Liver (tissue), 9 donors: ENCODE results near the gene ARHGAP40. TPM values are rescaled to one million over a fixed set of nuclear protein-coding genes. Genes with fewer than 3 reads are reported as not detected.

Experiments used
- DNase-seq: peaks from one replicate; pipeline ENCODE4 v3.0.0-alpha.2; 2017; ENCODE audit warnings: low spot score
- H3K27ac ChIP-seq, 2 donors: one replicate each; pipeline ENCODE4 v1.7.0; 2013; ENCODE audit warnings: inconsistent platforms in 2 of 2, low read length in 2 of 2, control low read depth in 1 of 2, low read depth in 1 of 2, mild to moderate bottlenecking in 1 of 2
- H3K27me3 ChIP-seq, 4 donors: one replicate each; pipeline versions ENCODE4 v1.6.1 to v1.7.0; 2013; ENCODE audit warnings: low read length in 3 of 4, inconsistent platforms in 1 of 4, mild to moderate bottlenecking in 1 of 4, moderate library complexity in 1 of 4; ENCODE audit not compliant: control insufficient read depth in 4 of 4, insufficient read depth in 4 of 4
- H3K36me3 ChIP-seq, 4 donors: one replicate each; pipeline versions ENCODE4 v1.6.1 to v1.7.0; 2013; ENCODE audit warnings: low read length in 3 of 4, mild to moderate bottlenecking in 3 of 4, low read depth in 1 of 4, moderate library complexity in 1 of 4; ENCODE audit not compliant: control insufficient read depth in 4 of 4, insufficient read depth in 3 of 4
- H3K4me1 ChIP-seq, 4 donors: one replicate each; pipeline versions ENCODE4 v1.6.1 to v1.7.0; 2013; ENCODE audit warnings: low read length in 3 of 4, mild to moderate bottlenecking in 3 of 4, moderate library complexity in 1 of 4; ENCODE audit not compliant: control insufficient read depth in 4 of 4, insufficient read depth in 4 of 4
- H3K4me3 ChIP-seq, 3 donors: one replicate each; pipeline versions ENCODE4 v1.6.1 to v1.7.0; 2013; ENCODE audit warnings: low read length in 3 of 3, control low read depth in 1 of 3, low read depth in 1 of 3, mild to moderate bottlenecking in 1 of 3
- H3K9ac ChIP-seq, 2 donors: one replicate each; pipeline ENCODE4 v1.7.0; 2013; ENCODE audit warnings: low read length in 2 of 2, mild to moderate bottlenecking in 2 of 2, moderate library complexity in 2 of 2, control low read depth in 1 of 2, low read depth in 1 of 2
- H3K9me3 ChIP-seq, 4 donors: one replicate each; pipeline versions ENCODE4 v1.6.1 to v1.7.0; 2013; ENCODE audit warnings: low read length in 3 of 4; ENCODE audit not compliant: control insufficient read depth in 4 of 4
- CTCF ChIP-seq: fragments of 150-350 bp; IDR thresholded peaks from 2 replicates; pipeline ENCODE4 v1.5.1; 2017; ENCODE audit warnings: improper control_type of control experiment, low read depth, low read length; ENCODE audit not compliant: missing input control
- EGR1 ChIP-seq, 2 donors: IDR thresholded peaks; 2 replicates each; pipeline ENCODE4 v1.6.1; 2016 to 2018; ENCODE audit warnings: antibody characterized with exemption in 2 of 2, low read depth in 2 of 2
- FOXA1 ChIP-seq: IDR thresholded peaks from 2 replicates; pipeline ENCODE4 v1.6.1; 2016; ENCODE audit warnings: antibody characterized with exemption
- FOXA2 ChIP-seq: IDR thresholded peaks from 2 replicates; pipeline ENCODE4 v1.6.1; 2016; ENCODE audit warnings: antibody characterized with exemption
- GABPA ChIP-seq, 2 donors: IDR thresholded peaks in 1 of 2; conservative IDR thresholded peaks in 1 of 2; 2 replicates each; pipeline ENCODE4 v1.6.1; 2016; ENCODE audit warnings: antibody characterized with exemption in 2 of 2, mild to moderate bottlenecking in 1 of 2, moderate library complexity in 1 of 2
- HNF4A ChIP-seq, 2 donors: conservative IDR thresholded peaks; 2 replicates each; pipeline ENCODE4 v1.6.1; 2016; ENCODE audit warnings: antibody characterized with exemption in 2 of 2, mild to moderate bottlenecking in 2 of 2
- HNF4G ChIP-seq: IDR thresholded peaks from 2 replicates; pipeline ENCODE4 v1.6.1; 2016; ENCODE audit warnings: antibody characterized with exemption
- JUND ChIP-seq, 2 donors: IDR thresholded peaks; 2 replicates each; pipeline ENCODE4 v1.6.1; 2016; ENCODE audit warnings: antibody characterized with exemption in 2 of 2
- MAX ChIP-seq: IDR thresholded peaks from 2 replicates; pipeline ENCODE4 v1.6.1; 2016; ENCODE audit warnings: antibody characterized with exemption
- NR2F2 ChIP-seq: IDR thresholded peaks from 2 replicates; pipeline ENCODE4 v1.6.1; 2016; ENCODE audit warnings: antibody characterized with exemption
- RAD21 ChIP-seq, 2 donors: IDR thresholded peaks; 2 replicates each; pipeline ENCODE4 v1.6.1; 2016; ENCODE audit warnings: antibody characterized with exemption in 2 of 2, mild to moderate bottlenecking in 2 of 2
- RXRA ChIP-seq, 2 donors: IDR thresholded peaks; 2 replicates each; pipeline ENCODE4 v1.6.1; 2017 to 2018; ENCODE audit warnings: antibody characterized with exemption in 2 of 2, mild to moderate bottlenecking in 1 of 2
- SP1 ChIP-seq: IDR thresholded peaks from 2 replicates; pipeline ENCODE4 v1.6.1; 2018; ENCODE audit warnings: antibody characterized with exemption, mild to moderate bottlenecking
- TAF1 ChIP-seq: conservative IDR thresholded peaks from 2 replicates; pipeline ENCODE4 v1.6.1; 2016; ENCODE audit warnings: antibody characterized with exemption, mild to moderate bottlenecking
- YY1 ChIP-seq: IDR thresholded peaks from 2 replicates; pipeline ENCODE4 v1.6.1; 2016; ENCODE audit warnings: antibody characterized with exemption, mild to moderate bottlenecking
- ZBTB33 ChIP-seq: IDR thresholded peaks from 2 replicates; pipeline ENCODE4 v1.6.1; 2016; ENCODE audit warnings: antibody characterized with exemption
- WGBS: extraction: QIAGEN DNeasy Blood & Tissue Kit; methylation state at CpG from one replicate; pipeline ENCODE4 v1.1.7; 2013; 5-methylcytosine and 5-hydroxymethylcytosine counted together
- polyA plus RNA-seq, 2 donors: library from polyadenylated mRNA; stranded (reverse) in 1 of 2; unstranded in 1 of 2; fragments of 200-250 nt in 1 of 2; fragments of >200 nt in 1 of 2; fragmentation: Nextera tagmentation in 1 of 2; extraction: Ambion mirVana in 1 of 2; gene quantifications; one replicate each; pipeline versions ENCODE4 v1.2.1 to v1.2.3, GENCODE V29; 2013 to 2015
- total RNA-seq, 2 donors: library from RNA; depleted of rRNA; stranded (reverse); fragments of >200 nt; gene quantifications; one replicate each; pipeline ENCODE4 v1.2.3, GENCODE V29; 2014
- TF ChIP-seq, protein P1 (sequence below): IDR thresholded peaks from 2 replicates; pipeline ENCODE4 v1.6.1; 2016; ENCODE audit warnings: antibody characterized with exemption
- TF ChIP-seq, protein P2 (sequence below): IDR thresholded peaks from 2 replicates; pipeline ENCODE4 v1.6.1; 2016; ENCODE audit warnings: antibody characterized with exemption, mild to moderate bottlenecking
- donor health status: healthy.
- donor health status: healthy.
- donor health status: healthy.
- donor health status: healthy.
- donor health status: healthy.

Gene ARHGAP40
- total and polyA plus RNA-seq, 4 donors: 0.08 TPM; not detected in 3

DNA sequence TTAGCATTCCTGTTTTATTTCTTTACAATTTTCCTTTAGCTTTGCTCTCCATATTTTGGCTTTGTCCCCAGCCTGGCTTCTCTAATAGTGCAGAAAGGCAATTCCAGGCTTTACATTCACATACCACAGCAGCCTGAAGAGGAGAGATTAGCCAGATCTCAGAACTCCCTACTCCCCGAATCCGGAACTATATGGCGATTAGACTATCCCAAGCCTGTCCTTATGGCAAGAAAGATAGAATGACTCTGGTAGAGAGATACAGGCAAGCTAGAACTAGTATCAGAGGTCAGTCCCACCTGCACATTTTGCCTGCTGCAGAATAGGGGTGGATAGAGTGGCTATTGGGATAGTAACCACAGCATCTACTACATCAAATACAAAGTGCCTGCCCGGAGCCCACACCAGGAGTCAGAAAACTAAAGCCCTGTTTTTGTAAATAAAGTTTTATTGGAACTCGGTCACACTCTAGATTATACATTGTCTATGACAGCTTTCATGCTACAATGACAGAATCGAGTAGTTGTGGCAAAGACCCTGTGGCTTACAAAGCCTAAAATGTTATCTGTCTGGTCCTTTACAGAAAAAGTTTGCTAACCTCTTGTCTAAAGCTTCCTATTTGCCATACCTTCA lies 37.7 kb upstream of the ARHGAP40 start:
- TF ChIP-seq FOXA2: no peak
- no peak for TF ChIP-seq ZBTB33
- TF ChIP-seq RAD21 (IDR thresholded peaks at IDR 0.05): no peak
- TF ChIP-seq YY1: no peak
- TF ChIP-seq EGR1 (IDR thresholded peaks at IDR 0.05; ENCODE audit: low read depth in 2 of 2): no peak
- TF ChIP-seq MAX: no peak
- no peak for TF ChIP-seq FOXA1
- TF ChIP-seq SP1: no peak
- no peak for TF ChIP-seq JUND (IDR thresholded peaks at IDR 0.05)
- TF ChIP-seq NR2F2: no peak
- TF ChIP-seq GABPA (IDR thresholded peaks at IDR 0.05 in 1 of 2, conservative IDR thresholded peaks at IDR 0.05 in 1 of 2): no peak
- TF ChIP-seq HNF4G: no peak
- TF ChIP-seq, protein P1, sequence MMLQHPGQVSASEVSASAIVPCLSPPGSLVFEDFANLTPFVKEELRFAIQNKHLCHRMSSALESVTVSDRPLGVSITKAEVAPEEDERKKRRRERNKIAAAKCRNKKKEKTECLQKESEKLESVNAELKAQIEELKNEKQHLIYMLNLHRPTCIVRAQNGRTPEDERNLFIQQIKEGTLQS: no peak
- no peak for TF ChIP-seq TAF1
- TF ChIP-seq HNF4A (conservative IDR thresholded peaks at IDR 0.05): no peak
- TF ChIP-seq, protein P2, sequence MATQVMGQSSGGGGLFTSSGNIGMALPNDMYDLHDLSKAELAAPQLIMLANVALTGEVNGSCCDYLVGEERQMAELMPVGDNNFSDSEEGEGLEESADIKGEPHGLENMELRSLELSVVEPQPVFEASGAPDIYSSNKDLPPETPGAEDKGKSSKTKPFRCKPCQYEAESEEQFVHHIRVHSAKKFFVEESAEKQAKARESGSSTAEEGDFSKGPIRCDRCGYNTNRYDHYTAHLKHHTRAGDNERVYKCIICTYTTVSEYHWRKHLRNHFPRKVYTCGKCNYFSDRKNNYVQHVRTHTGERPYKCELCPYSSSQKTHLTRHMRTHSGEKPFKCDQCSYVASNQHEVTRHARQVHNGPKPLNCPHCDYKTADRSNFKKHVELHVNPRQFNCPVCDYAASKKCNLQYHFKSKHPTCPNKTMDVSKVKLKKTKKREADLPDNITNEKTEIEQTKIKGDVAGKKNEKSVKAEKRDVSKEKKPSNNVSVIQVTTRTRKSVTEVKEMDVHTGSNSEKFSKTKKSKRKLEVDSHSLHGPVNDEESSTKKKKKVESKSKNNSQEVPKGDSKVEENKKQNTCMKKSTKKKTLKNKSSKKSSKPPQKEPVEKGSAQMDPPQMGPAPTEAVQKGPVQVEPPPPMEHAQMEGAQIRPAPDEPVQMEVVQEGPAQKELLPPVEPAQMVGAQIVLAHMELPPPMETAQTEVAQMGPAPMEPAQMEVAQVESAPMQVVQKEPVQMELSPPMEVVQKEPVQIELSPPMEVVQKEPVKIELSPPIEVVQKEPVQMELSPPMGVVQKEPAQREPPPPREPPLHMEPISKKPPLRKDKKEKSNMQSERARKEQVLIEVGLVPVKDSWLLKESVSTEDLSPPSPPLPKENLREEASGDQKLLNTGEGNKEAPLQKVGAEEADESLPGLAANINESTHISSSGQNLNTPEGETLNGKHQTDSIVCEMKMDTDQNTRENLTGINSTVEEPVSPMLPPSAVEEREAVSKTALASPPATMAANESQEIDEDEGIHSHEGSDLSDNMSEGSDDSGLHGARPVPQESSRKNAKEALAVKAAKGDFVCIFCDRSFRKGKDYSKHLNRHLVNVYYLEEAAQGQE: no peak
- TF ChIP-seq RXRA (IDR thresholded peaks at IDR 0.05): no peak
- no peak for TF ChIP-seq CTCF

More for the DNA sequence above, 37.7 kb upstream of the ARHGAP40 start:
- Histone ChIP-seq H3K9me3 (no peaks in the 10 kb centered on the region), H3K36me3 (peaks cover 6 to 47% (median 22%) of the 10 kb centered on the region in 4 donors), H3K27me3 (no peaks in the 10 kb centered on the region), H3K4me1 (no peaks in the 10 kb centered on the region), H3K27ac (no peak overlapping the region), H3K4me3 (no peak overlapping the region), H3K9ac (no peak overlapping the region)
- no peak for DNase-seq
- 98% methylated on average over 6 of the region's 6 CpGs for WGBS
